ENCODE results near the gene EBLN2.

The EBLN2 gene

DNA sequence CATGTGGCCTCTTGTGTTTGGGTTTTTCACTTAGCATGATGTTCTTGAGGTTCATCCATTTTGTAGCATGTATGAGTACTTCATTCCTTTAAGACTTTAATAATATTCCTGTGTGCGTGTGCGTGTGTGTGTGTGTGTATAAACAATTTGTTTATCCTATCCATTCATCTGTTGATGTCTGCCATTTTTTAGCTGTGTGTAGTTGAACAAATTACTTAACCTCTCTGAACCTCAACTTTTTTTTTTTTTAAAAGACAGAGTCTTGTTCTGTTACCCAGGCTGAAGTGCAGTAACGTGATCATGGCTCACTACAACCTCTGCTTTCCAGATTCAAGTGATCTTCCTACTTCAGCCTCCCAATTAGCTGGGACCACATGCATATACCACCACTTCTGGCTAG, 47.3 kb downstream of the EBLN2 start:
- no peak for DNase-seq

- no peak for DNase-seq
These were observed 49.1 kb downstream of the EBLN2 start for GRCh38 chr3:73110530-73110929.
